NB4 (cell line): Measurements from ENCODE around the gene LIN9.

ENCODE experiments used
- MYC ChIP-seq: IDR thresholded peaks from 2 replicates; pipeline ENCODE4 v1.6.1; 2011; ENCODE audit warnings: low read depth, low read length
- POLR2A ChIP-seq: IDR thresholded peaks from 2 replicates; pipeline ENCODE4 v1.6.1; 2011; ENCODE audit warnings: mild to moderate bottlenecking; ENCODE audit not compliant: insufficient read length; ENCODE audit errors: extremely low read depth
- TF ChIP-seq, protein P1 (sequence below): IDR thresholded peaks from one replicate; pipeline ENCODE4 v1.5.1; 2012; ENCODE audit warnings: low read depth, low read length
- TF ChIP-seq, protein P2 (sequence below): IDR thresholded peaks from 2 replicates; pipeline ENCODE4 v1.6.1; 2011; ENCODE audit warnings: low read depth, low read length

- TF ChIP-seq, protein P1, sequence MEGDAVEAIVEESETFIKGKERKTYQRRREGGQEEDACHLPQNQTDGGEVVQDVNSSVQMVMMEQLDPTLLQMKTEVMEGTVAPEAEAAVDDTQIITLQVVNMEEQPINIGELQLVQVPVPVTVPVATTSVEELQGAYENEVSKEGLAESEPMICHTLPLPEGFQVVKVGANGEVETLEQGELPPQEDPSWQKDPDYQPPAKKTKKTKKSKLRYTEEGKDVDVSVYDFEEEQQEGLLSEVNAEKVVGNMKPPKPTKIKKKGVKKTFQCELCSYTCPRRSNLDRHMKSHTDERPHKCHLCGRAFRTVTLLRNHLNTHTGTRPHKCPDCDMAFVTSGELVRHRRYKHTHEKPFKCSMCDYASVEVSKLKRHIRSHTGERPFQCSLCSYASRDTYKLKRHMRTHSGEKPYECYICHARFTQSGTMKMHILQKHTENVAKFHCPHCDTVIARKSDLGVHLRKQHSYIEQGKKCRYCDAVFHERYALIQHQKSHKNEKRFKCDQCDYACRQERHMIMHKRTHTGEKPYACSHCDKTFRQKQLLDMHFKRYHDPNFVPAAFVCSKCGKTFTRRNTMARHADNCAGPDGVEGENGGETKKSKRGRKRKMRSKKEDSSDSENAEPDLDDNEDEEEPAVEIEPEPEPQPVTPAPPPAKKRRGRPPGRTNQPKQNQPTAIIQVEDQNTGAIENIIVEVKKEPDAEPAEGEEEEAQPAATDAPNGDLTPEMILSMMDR, result no peak
- TF ChIP-seq, protein P2, sequence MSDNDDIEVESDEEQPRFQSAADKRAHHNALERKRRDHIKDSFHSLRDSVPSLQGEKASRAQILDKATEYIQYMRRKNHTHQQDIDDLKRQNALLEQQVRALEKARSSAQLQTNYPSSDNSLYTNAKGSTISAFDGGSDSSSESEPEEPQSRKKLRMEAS, result no peak
- TF ChIP-seq POLR2A (no peak), MYC (no peak)
These were observed 41.5 kb upstream of the LIN9 start for GRCh38 chr1:226350519-226350865.
